ENCODE measurements around the gene RTN1.

The RTN1 gene, protein sequence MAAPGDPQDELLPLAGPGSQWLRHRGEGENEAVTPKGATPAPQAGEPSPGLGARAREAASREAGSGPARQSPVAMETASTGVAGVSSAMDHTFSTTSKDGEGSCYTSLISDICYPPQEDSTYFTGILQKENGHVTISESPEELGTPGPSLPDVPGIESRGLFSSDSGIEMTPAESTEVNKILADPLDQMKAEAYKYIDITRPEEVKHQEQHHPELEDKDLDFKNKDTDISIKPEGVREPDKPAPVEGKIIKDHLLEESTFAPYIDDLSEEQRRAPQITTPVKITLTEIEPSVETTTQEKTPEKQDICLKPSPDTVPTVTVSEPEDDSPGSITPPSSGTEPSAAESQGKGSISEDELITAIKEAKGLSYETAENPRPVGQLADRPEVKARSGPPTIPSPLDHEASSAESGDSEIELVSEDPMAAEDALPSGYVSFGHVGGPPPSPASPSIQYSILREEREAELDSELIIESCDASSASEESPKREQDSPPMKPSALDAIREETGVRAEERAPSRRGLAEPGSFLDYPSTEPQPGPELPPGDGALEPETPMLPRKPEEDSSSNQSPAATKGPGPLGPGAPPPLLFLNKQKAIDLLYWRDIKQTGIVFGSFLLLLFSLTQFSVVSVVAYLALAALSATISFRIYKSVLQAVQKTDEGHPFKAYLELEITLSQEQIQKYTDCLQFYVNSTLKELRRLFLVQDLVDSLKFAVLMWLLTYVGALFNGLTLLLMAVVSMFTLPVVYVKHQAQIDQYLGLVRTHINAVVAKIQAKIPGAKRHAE

DNA sequence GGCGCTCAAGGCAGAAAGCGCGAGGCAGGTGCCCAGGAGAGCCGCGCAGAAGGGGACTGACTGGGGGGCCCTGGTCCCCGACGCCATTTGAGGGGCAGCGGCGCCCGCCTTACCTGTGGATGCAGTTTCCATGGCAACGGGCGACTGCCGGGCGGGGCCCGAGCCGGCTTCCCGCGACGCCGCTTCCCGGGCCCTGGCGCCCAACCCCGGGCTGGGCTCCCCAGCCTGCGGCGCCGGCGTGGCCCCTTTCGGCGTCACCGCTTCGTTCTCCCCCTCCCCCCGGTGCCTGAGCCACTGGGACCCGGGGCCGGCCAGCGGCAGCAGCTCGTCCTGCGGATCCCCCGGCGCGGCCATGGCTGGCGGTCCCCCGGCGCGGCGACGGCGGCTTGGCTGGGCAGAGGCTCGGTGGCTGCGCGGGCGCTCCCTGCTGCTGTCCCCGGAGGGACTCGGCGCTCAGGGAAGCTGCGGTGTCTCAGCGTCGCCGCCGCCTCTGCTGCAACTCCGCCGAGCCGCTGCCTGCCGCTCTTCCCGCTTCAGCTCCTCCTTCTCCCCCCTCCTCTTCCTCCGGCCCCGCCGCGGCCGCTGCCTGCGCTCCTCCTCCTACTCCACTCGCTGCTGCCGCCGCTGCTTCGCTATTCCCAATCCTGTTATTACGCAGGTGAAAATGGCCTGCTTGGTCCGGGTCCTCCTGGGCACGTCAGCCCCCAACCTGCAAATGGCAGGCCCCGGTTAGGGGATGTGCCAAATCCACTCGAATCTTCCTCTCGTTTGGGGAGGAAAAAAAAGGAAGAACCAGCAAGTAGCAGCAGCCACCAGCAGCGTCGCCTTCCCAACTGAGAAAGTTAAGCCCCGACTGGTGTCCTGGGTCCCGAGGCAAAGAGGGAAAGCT lies at the start of gene RTN1:
Gene RTN1 (minus strand): TSS at position 500 of the 889 bp plus-strand sequence. CDS start 146 bp downstream, at position 354.
- H3K4me3 ChIP-seq (ENCODE audit: low read length): peak within 1 kb of the TSS; percentile 71

DNA sequence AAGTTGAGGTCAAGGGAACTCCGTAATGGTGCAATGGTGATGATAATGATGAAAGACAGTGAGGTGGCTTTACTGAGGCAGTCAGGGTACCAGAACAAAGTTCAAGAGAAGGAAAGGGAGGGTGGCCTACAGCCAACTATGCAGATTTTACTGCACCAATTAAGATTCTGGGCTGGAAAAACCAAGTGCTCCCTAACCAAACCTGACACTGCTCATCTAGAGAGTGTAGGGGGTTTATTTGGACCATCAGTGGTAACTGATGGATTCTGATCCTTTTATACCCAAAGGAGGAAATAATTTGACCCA lies 49.8 kb upstream of the RTN1 start:
- Histone ChIP-seq H3K4me1 (ENCODE audit: control insufficient read depth, low read depth, low read length) (peaks cover 9% of the 10 kb centered on the region), H3K9me3 (ENCODE audit: control insufficient read depth, low read depth, low read length) (no peaks in the 10 kb centered on the region), H3K9ac (ENCODE audit: low read length) (peak overlapping the region; percentile 83), H3K27me3 (ENCODE audit: control insufficient read depth, insufficient read depth, low read length) (no peaks in the 10 kb centered on the region), H3K4me3 (ENCODE audit: low read length) (peak overlapping the region; percentile 92), H3K36me3 (ENCODE audit: control insufficient read depth, low read depth, low read length) (no peaks in the 10 kb centered on the region), H3K27ac (ENCODE audit: low read length) (peak overlapping the region; percentile 91)

More for the DNA sequence above, at the start of gene RTN1:
- Histone ChIP-seq H3K9ac (ENCODE audit: low read length) (no peak within 1 kb of the TSS), H3K27ac (ENCODE audit: low read length) (no peak within 1 kb of the TSS), H3K27me3 (ENCODE audit: control insufficient read depth, insufficient read depth, low read length) (peaks cover 53% of the 10 kb centered on the region), H3K36me3 (ENCODE audit: control insufficient read depth, low read depth, low read length) (no peaks in the 10 kb centered on the region), H3K9me3 (ENCODE audit: control insufficient read depth, low read depth, low read length) (no peaks in the 10 kb centered on the region), H3K4me1 (ENCODE audit: control insufficient read depth, low read depth, low read length) (peaks cover 5% of the 10 kb centered on the region)

DNA sequence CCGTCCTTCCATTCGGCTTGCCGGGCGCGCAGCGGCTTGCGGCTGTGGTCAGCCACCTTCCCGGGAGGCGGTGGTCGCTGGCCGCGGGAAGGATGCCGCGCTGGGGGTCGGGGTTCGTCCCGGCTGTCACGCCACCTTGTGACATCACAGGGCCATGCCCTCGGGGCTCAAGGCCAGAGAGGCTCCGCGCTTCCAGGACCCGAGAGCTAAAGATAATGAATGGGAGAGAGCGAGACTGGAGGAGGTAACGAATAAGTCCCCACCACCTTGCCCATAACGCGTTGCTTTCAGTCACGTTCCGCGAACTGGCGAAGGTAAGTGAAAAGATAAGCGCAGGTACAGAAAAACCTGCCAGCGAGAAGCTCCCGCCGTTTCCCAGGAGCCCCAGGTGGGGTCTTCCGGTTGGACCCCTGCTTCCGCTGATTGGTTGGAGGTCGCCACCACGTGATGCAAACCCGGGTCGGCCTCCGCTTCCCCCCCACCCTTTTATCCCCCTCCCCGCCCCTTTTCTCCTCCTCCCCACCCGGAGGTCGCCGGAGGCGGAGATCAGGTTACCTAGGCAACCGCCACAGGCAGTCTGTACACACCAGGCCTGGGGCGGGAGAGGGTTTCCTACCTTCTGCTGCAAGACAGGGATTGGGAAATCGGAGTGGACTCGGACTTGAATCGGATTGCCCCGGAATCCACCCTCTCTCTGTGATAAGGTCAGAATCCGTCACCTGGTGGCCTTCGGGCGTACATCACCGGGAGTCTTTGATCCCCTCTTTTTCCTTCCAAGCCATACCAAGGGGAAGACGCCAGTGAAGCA lies 49.2 kb upstream of the RTN1 start, which contains the start of gene LRRC9:
Gene LRRC9 (plus strand): TSS at position 575 of the 808 bp plus-strand sequence.
- peak within 1 kb of the TSS; percentile 91 for H3K27ac ChIP-seq (ENCODE audit: low read length)
- peak within 1 kb of the TSS; percentile 94 for H3K9ac ChIP-seq (ENCODE audit: low read length)

DNA sequence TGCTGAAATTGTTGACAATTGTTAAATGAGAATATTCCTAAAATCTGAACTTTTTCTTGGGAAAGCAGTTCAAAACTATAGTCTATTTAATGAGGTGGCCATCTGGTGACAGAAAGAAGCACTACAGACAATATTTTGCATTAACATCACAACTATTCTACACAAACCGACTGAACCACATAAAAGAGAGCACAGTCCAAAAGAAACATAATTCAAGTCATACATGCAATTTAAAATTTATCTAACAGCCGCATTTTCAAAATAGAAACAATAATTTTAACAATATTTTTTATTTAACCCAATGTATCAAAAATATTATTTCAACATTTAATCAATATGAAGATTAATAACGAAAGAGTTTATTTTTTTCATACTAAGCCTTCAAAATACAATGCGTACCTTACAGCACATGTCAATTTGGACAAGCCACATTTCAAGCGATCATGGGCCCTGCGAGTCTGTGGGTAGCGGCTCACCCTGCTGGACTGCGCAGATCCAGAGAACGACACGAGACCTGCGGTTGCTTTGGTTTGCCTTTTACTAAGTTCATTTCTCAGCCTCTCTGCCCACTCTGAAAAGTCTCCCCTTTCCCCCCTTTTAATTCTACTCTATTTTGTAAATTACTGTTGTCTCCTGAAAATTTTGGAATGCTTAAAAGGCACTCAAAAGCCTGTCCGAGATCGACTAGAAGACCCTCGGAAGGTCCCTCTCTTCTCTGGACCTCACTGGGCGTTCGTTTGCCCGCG lies 48.4 kb upstream of the RTN1 start:
- Histone ChIP-seq H3K9ac (ENCODE audit: low read length) (peak overlapping the region; percentile 94), H3K4me1 (ENCODE audit: control insufficient read depth, low read depth, low read length) (peaks cover 9% of the 10 kb centered on the region), H3K9me3 (ENCODE audit: control insufficient read depth, low read depth, low read length) (no peaks in the 10 kb centered on the region), H3K36me3 (ENCODE audit: control insufficient read depth, low read depth, low read length) (no peaks in the 10 kb centered on the region), H3K27ac (ENCODE audit: low read length) (peak overlapping the region; percentile 86), H3K4me3 (ENCODE audit: low read length) (peak overlapping the region; percentile 92), H3K27me3 (ENCODE audit: control insufficient read depth, insufficient read depth, low read length) (no peaks in the 10 kb centered on the region)

More for the DNA sequence above, 49.2 kb upstream of the RTN1 start, which contains the start of gene LRRC9:
- Histone ChIP-seq H3K36me3 (ENCODE audit: control insufficient read depth, low read depth, low read length) (no peaks in the 10 kb centered on the region), H3K4me1 (ENCODE audit: control insufficient read depth, low read depth, low read length) (peaks cover 9% of the 10 kb centered on the region), H3K9me3 (ENCODE audit: control insufficient read depth, low read depth, low read length) (no peaks in the 10 kb centered on the region), H3K27me3 (ENCODE audit: control insufficient read depth, insufficient read depth, low read length) (no peaks in the 10 kb centered on the region), H3K4me3 (ENCODE audit: low read length) (peak within 1 kb of the TSS; percentile 92)

DNA sequence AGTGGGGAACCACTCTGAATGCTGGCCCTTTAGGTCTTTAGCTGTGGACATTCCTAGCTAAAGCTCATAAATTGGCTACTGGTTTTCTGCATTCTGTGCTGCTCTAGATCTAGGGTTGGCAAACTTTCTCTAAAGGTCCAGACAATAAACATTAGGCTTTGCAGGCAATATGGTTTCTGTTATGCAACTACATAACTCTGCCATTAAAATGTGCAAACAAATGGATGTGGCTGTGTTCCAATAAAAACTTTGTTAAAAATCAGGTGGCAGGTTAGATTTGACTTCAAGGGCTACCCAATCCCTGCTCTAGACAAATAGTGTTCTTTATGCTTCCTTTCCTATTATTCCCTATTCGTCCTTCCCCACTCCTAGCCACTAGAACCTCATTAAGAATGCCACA lies 42.6 kb upstream of the RTN1 start:
- Histone ChIP-seq H3K27ac (ENCODE audit: low read length) (no peak overlapping the region), H3K9ac (ENCODE audit: low read length) (no peak overlapping the region), H3K36me3 (ENCODE audit: control insufficient read depth, low read depth, low read length) (no peaks in the 10 kb centered on the region), H3K4me1 (ENCODE audit: control insufficient read depth, low read depth, low read length) (no peaks in the 10 kb centered on the region), H3K4me3 (ENCODE audit: low read length) (no peak overlapping the region), H3K9me3 (ENCODE audit: control insufficient read depth, low read depth, low read length) (no peaks in the 10 kb centered on the region), H3K27me3 (ENCODE audit: control insufficient read depth, insufficient read depth, low read length) (no peaks in the 10 kb centered on the region)

DNA sequence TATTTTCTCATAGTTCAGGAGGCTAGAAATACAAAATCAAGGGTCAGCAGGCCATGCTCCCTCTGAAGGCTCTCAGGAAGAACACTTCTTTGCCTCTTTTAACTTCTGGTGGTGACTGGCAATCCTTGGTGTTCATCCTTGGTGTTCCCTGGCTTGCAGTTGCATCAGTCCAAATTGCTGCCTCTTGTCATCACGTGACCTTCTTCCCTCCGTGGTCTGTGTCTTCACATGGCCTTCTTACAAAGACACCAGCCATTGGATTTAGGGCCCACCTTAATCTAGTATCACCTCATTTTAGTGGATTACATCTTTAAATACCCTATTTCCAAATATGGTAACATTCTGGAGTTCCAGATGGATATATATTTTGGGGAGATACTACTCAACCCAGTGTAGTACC lies 41.9 kb upstream of the RTN1 start:
- Histone ChIP-seq H3K4me3 (ENCODE audit: low read length) (no peak overlapping the region), H3K4me1 (ENCODE audit: control insufficient read depth, low read depth, low read length) (no peaks in the 10 kb centered on the region), H3K27ac (ENCODE audit: low read length) (no peak overlapping the region), H3K9me3 (ENCODE audit: control insufficient read depth, low read depth, low read length) (no peaks in the 10 kb centered on the region), H3K9ac (ENCODE audit: low read length) (no peak overlapping the region), H3K36me3 (ENCODE audit: control insufficient read depth, low read depth, low read length) (no peaks in the 10 kb centered on the region), H3K27me3 (ENCODE audit: control insufficient read depth, insufficient read depth, low read length) (no peaks in the 10 kb centered on the region)

DNA sequence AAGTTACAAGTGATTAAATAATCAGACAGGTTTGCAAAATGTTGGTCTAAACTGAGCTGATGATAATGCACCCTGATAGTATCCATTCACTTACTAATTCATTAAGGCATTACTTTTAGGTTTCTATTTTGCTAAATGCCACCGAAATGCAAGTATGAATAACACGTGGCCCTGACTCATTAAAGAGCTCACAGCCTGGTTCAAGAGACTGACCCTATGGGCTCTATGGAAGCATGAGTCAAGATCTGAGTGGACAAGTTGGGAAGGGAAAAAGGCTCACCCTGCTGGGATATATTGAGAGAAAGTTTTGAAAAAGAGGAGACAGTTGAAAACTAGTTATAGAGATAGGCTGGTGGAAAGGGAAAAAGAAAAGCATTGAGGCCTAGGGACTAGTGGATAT lies 34.6 kb upstream of the RTN1 start:
- H3K9me3 ChIP-seq (ENCODE audit: control insufficient read depth, low read depth, low read length): no peaks in the 10 kb centered on the region
- H3K27ac ChIP-seq (ENCODE audit: low read length): no peak overlapping the region
- no peaks in the 10 kb centered on the region for H3K27me3 ChIP-seq (ENCODE audit: control insufficient read depth, insufficient read depth, low read length)
- no peaks in the 10 kb centered on the region for H3K4me1 ChIP-seq (ENCODE audit: control insufficient read depth, low read depth, low read length)
- H3K36me3 ChIP-seq (ENCODE audit: control insufficient read depth, low read depth, low read length): no peaks in the 10 kb centered on the region
- H3K9ac ChIP-seq (ENCODE audit: low read length): no peak overlapping the region
- H3K4me3 ChIP-seq (ENCODE audit: low read length): no peak overlapping the region

DNA sequence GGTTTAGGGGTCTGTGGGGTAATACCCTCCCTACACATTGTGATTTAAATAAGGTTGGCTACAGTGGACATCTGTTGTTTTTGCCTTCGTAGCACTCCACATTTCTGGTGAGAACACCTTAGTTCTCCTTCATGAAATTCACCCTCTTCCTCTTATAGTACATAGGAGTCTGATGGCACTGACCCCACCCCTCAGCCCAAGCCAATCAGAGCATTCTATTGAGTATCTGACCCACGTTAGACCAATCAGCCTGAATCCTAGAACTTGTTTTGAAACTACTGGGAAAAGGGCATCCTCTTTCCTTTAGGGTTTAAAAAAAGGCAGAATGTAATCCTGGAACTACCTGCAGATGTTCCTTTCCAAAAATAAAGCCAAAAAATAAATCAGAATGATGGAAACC lies 33.6 kb upstream of the RTN1 start:
- Histone ChIP-seq H3K4me1 (ENCODE audit: control insufficient read depth, low read depth, low read length) (no peaks in the 10 kb centered on the region), H3K4me3 (ENCODE audit: low read length) (no peak overlapping the region), H3K27me3 (ENCODE audit: control insufficient read depth, insufficient read depth, low read length) (no peaks in the 10 kb centered on the region), H3K36me3 (ENCODE audit: control insufficient read depth, low read depth, low read length) (no peaks in the 10 kb centered on the region), H3K9me3 (ENCODE audit: control insufficient read depth, low read depth, low read length) (no peaks in the 10 kb centered on the region), H3K27ac (ENCODE audit: low read length) (no peak overlapping the region), H3K9ac (ENCODE audit: low read length) (no peak overlapping the region)

DNA sequence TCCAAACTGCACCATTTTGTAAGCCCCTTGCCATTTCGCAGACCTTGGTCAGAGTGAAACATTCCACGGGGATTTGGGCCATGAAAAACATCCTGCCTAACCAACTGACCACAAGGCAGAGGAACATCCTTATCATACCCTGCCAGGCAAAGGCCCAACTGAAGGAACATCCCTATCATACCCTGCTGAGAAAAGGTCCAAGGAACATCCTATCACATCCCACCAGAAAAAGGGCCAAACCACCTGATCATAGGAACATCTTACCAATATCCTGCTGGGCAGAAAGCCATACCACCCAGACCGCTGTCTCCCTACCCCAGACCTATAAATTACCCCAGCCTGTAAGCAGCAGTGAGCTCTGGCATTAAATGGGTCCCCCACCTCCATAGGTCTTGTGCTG lies 30.0 kb upstream of the RTN1 start:
- H3K9ac ChIP-seq (ENCODE audit: low read length): no peak overlapping the region
- no peak overlapping the region for H3K27ac ChIP-seq (ENCODE audit: low read length)
- no peaks in the 10 kb centered on the region for H3K36me3 ChIP-seq (ENCODE audit: control insufficient read depth, low read depth, low read length)
- no peaks in the 10 kb centered on the region for H3K27me3 ChIP-seq (ENCODE audit: control insufficient read depth, insufficient read depth, low read length)
- no peak overlapping the region for H3K4me3 ChIP-seq (ENCODE audit: low read length)
- H3K9me3 ChIP-seq (ENCODE audit: control insufficient read depth, low read depth, low read length): no peaks in the 10 kb centered on the region
- H3K4me1 ChIP-seq (ENCODE audit: control insufficient read depth, low read depth, low read length): no peaks in the 10 kb centered on the region

DNA sequence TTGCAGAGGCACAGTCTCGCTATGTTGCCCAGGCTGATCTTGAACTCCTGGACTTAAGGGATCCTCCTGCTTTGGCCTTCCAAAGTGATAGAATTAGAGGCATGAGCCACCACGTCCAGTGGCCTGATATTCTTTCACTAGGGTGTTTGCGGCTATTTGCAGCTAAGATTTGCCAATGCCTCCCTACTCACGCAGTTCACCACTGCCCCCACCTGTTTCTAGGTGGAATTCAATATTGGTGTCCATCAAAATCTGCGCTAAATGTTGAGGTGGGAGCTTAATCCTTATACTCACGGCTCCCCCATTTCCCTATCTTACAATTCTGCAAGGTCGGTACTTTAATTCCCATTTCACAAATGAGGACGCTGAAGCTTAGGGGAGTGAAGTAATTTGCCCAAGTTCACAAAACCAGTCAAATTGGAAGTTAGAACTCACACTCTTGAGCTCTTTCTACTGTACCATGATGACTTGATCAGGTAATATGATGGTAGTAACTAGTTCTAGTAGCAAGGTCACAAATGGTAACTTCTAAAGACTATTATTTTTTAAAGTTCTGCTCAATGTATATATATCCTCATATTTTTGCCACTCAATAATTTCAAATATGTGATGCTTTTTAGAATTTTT lies 27.3 kb upstream of the RTN1 start:
- Histone ChIP-seq H3K4me3 (ENCODE audit: low read length) (no peak overlapping the region), H3K9me3 (ENCODE audit: control insufficient read depth, low read depth, low read length) (no peaks in the 10 kb centered on the region), H3K9ac (ENCODE audit: low read length) (no peak overlapping the region), H3K36me3 (ENCODE audit: control insufficient read depth, low read depth, low read length) (no peaks in the 10 kb centered on the region), H3K27ac (ENCODE audit: low read length) (no peak overlapping the region), H3K27me3 (ENCODE audit: control insufficient read depth, insufficient read depth, low read length) (no peaks in the 10 kb centered on the region), H3K4me1 (ENCODE audit: control insufficient read depth, low read depth, low read length) (no peaks in the 10 kb centered on the region)
